Femur (tissue), 1 donor: Measurements from ENCODE around the gene FAM20A.

ENCODE experiments used
- DNase-seq: peaks from one replicate; pipeline ENCODE4 v3.0.0-alpha.2; 2017

FAM20A gene

GRCh38 chr17:68600931-68601564 is at the start of gene FAM20A:
FAM20A (minus strand) TSS chr17:68601367; CDS start chr17:68600666, 701 bp downstream.
- peak; percentile 70 for DNase-seq

DNA sequence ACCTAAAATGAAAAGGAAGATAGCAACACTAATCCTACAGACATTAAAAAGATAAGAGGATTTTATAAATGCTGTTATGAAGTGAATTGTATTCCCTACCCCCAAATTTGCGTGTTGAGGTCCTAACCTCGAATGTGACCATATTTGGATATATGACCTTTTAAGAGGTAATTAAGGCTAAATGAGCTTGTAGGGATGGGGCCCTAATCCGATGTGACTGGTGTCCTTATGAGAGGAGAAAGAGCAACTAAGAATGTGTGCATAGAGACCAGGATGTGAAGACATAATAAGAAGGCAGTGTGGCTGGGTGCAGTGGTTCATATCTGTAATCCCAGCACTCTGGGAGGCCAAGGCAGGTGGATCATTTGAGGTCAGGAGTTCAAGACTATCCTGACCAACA is 48.2 kb upstream of the FAM20A start:
- no peak for DNase-seq

GRCh38 chr17:68646626-68647526 is 45.7 kb upstream of the FAM20A start:
- no peak for DNase-seq

GRCh38 chr17:68642118-68642412 is 40.9 kb upstream of the FAM20A start:
- DNase-seq, result no peak

GRCh38 chr17:68641276-68642117 is 40.3 kb upstream of the FAM20A start:
- no peak for DNase-seq

DNA sequence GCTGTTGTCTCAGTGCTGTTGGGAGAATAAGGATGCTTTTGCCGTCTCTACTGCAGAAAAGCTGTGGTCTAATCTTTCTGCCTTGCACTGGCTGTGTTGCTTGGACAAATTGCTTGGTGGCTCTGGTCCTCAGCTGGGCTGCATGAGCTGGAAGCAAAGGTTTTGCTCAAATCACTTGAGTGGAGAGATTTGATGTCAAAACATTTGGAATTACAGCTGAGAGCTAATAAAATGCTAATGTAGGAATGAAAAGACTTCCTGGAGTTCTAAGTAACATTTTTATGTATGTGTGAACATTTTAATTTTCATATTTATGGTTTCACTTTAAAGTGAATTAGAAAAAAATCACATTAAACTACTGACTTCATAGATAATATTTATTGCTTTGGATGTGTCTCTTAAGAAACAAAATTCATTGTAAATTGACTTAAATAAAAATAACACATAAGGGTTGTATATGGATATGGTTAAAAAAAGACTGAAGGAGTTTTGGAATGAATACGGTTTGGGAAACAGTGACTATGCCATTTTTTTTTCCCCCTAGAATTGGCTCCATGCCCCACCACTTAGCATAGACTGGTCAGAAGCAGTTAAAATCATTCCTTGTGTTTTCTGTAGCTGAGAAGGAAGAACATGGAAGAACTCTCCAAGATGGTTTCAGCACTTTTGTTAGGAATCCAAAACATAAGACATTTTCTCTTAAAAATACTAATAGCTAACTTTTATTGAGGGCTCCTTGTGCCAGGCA is 39.2 kb upstream of the FAM20A start:
- DNase-seq, result peak; percentile 31

- DNase-seq, result no peak
These were observed 33.2 kb upstream of the FAM20A start for GRCh38 chr17:68634345-68634876.

DNA sequence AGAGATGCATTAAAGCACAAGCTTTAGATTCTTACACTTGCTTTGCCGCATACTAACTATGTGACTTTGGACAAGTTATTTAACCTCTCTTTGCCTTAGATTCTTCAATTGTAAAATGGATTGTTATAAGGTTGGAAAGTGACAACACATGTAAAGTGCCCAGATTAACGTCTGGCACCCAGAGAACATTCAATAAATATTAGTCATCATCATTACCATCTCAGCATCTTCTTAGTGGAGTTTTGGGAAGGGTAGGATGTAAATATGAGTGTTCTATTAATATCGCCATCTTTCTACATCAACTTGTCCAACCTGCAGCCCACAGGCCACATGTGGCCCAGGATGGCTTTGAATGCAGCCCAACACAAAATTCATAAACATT is 27.4 kb upstream of the FAM20A start:
- DNase-seq, result no peak

DNA sequence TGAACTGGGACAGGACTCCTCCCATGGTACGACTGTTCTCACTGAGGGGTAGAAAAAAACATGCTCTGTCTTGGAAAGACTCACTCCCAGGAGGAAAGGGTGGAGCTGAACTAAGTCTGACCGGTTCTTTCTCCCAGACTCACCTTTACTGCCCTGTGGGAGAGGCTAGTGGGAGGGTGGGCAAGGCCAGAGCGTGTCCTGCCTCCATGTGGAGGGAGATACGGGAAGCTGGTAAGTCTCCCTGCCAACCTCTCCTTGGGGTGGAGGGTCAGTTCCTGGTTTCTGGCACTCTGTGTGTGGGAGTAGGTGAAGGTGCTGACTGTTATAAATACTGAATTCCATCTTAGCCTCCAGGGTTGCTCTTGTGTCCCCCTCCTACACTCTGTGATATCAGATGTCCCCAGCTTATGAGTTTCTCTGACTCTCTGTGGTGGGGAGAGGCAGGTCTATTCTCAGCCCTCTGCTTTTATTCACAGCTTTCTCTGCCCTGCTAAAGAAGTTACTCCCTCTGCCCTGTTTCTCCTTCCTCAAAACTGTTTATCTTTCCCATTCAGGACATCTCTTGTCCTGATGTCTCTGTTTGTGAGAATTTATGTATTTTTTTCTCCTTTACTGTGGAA is 26.9 kb upstream of the FAM20A start:
- DNase-seq, result no peak

GRCh38 chr17:68624381-68624780 is 23.2 kb upstream of the FAM20A start:
- no peak for DNase-seq

- no peak for DNase-seq
These were observed 22.6 kb upstream of the FAM20A start for GRCh38 chr17:68623811-68624210.

- DNase-seq, result no peak
These were observed 21.3 kb upstream of the FAM20A start for GRCh38 chr17:68622423-68622822.

DNA sequence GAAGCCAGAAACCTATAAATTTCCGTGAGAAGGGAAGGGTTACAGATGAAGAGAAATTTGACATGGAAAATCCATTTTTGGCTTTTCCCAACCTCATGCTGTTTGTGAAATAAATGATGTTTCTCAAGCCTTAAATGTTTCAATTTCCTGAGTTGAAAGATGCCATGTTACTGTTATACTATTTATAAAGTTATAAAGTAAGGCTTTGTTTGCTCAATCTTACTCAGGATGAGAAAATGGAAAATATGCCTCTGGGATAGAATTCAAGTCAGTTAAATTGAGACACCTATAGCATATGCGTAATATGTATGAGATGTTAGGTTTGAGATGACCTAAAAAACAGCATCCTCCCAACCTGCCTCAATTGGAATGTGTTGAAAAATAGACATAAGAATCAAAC is 19.9 kb upstream of the FAM20A start:
- no peak for DNase-seq

GRCh38 chr17:68616334-68616733 is 15.2 kb upstream of the FAM20A start:
- DNase-seq, result no peak

- DNase-seq, result no peak
These were observed 13.6 kb upstream of the FAM20A start for GRCh38 chr17:68614718-68615117.

DNA sequence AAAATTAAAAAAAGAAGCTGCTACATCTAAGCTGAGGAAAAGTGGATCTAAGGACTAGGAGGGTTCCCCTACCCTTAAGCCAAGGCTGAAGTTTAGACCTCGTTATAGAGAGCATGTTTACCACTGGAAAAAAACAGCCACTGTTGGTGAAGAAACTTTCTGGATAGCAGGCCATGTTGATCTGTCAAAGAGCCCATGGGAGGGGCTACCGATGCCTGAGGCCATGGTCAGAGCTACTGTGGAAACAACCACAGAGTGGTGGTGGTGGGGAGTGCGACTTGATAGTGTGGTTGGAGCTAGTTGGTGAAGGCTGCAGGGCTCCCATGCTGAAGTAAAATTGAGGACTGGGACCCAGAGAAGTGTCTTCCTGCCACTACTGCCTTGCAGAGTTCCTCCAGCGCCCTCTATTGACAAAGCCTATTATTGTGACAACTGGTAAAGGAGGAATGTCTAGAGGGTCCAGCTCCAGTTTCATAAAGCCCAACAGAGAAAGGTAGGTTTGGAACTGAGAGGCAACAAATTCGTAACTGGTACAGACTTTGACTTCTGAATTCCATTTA is 12.7 kb upstream of the FAM20A start:
- DNase-seq, result no peak

DNA sequence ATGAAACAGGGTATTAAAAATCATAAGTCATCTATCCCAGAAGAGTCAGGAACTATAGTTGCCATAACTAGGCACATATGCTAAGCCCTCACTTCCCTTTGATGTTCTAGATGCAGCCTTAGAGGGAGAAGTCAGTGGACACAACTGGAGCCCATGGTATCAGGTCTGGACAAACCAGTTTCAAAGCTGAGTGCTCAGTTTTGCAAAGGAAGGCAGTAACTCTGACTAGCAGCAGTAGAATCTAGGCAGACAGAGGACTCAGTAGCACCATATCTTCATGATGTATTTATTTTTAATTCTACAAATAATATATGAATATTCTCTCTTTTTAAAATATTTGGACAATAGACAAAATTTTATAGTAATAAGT is 11.7 kb upstream of the FAM20A start:
- no peak for DNase-seq

GRCh38 chr17:68612209-68612922 is 11.2 kb upstream of the FAM20A start:
- no peak for DNase-seq

GRCh38 chr17:68611353-68612208 is 10.4 kb upstream of the FAM20A start:
- no peak for DNase-seq

GRCh38 chr17:68610554-68610953 is 9.4 kb upstream of the FAM20A start:
- no peak for DNase-seq
